ENCODE measurements around the gene CES1. TPM values are rescaled to one million over a fixed set of nuclear protein-coding genes. Genes with fewer than 3 reads are reported as not detected.

The CES1 gene
- total RNA-seq: 1 to 10 TPM; 5.9 to 7.5 TPM
- 1 to 10 TPM in 1 of 2 donors, not detected in 1; 1.0 TPM for polyA plus RNA-seq (ENCODE audit: insufficient read length in 2 of 2)
- long read RNA-seq, donor 1: 0 reads
- long read RNA-seq, donor 2: 0 reads
- long read RNA-seq, donor 3: 0 reads
- long read RNA-seq, donor 4, transcript CES1-203 (14 exons, 2,178 nt): major isoform, 6 of 55 reads
- long read RNA-seq, donor 4, transcript CES1-202 (14 exons, 1,835 nt): minor isoform, 5 of 55 reads
- long read RNA-seq, donor 4, transcript CES1-201 (14 exons, 2,006 nt): minor isoform, 5 of 55 reads
- long read RNA-seq, donor 4, partial matches to known transcripts: 39 of 55 reads
- long read RNA-seq, donor 4, other reads (novel, unspliced or antisense): 0 of 55 reads

- Histone ChIP-seq H3K27me3 (ENCODE audit: control insufficient read depth, insufficient read depth, low read length) (no peaks in the 10 kb centered on the region), H3K4me1 (ENCODE audit: control insufficient read depth, insufficient read depth, low read length) (peaks cover 8% of the 10 kb centered on the region), H3K36me3 (ENCODE audit: control insufficient read depth, insufficient read depth, low read length) (no peaks in the 10 kb centered on the region), H3K4me3 (ENCODE audit: low read depth, low read length) (no peak within 1 kb of the TSS), H3K27ac (ENCODE audit: low read depth, low read length) (no peak within 1 kb of the TSS), H3K9me3 (ENCODE audit: control insufficient read depth, insufficient read depth, low read length) (no peaks in the 10 kb centered on the region)
- DNase-seq (ENCODE audit: low read depth in 4 of 6, low spot score in 6 of 6): peak in 1 of 6 donors; percentile 24
- WGBS (ENCODE audit: insufficient coverage): 43% methylated on average over 29 of the region's 30 CpGs
Measured at GRCh38 chr16:55832773-55833691, at the start of gene CES1. Gene CES1, minus strand, starts transcription at chr16:55833096. Its CDS starts 41 bp downstream, at chr16:55833055.

- Histone ChIP-seq H3K4me3 (ENCODE audit: low read depth, low read length) (no peak overlapping the region), H3K27ac (ENCODE audit: low read depth, low read length) (no peak overlapping the region), H3K36me3 (ENCODE audit: control insufficient read depth, insufficient read depth, low read length) (no peaks in the 10 kb centered on the region), H3K27me3 (ENCODE audit: control insufficient read depth, insufficient read depth, low read length) (no peaks in the 10 kb centered on the region), H3K9me3 (ENCODE audit: control insufficient read depth, insufficient read depth, low read length) (no peaks in the 10 kb centered on the region), H3K4me1 (ENCODE audit: control insufficient read depth, insufficient read depth, low read length) (no peaks in the 10 kb centered on the region)
- no CpG with 5 or more reads among the region's 4 CpGs for WGBS (ENCODE audit: insufficient coverage)
- DNase-seq (ENCODE audit: low read depth in 4 of 6, low spot score in 6 of 6): peak in 1 of 6 donors; percentile 32
Measured at GRCh38 chr16:55876854-55877253, 44.0 kb upstream of the CES1 start.

- no peak for DNase-seq (ENCODE audit: low read depth in 4 of 6, low spot score in 6 of 6)
- no peaks in the 10 kb centered on the region for H3K36me3 ChIP-seq (ENCODE audit: control insufficient read depth, insufficient read depth, low read length)
- H3K9me3 ChIP-seq (ENCODE audit: control insufficient read depth, insufficient read depth, low read length): no peaks in the 10 kb centered on the region
- no peak within 1 kb of the TSS for H3K4me3 ChIP-seq (ENCODE audit: low read depth, low read length)
- no peaks in the 10 kb centered on the region for H3K4me1 ChIP-seq (ENCODE audit: control insufficient read depth, insufficient read depth, low read length)
- 100% methylated on average over 2 of the region's 2 CpGs for WGBS (ENCODE audit: insufficient coverage)
- no peaks in the 10 kb centered on the region for H3K27me3 ChIP-seq (ENCODE audit: control insufficient read depth, insufficient read depth, low read length)
- H3K27ac ChIP-seq (ENCODE audit: low read depth, low read length): no peak within 1 kb of the TSS
Measured at GRCh38 chr16:55875273-55875672, 42.4 kb upstream of the CES1 start, which contains the start of gene CES5A. Gene CES5A, minus strand, starts transcription at chr16:55875373. Its CDS starts 152 bp downstream, at chr16:55875221.

- Histone ChIP-seq H3K4me1 (ENCODE audit: control insufficient read depth, insufficient read depth, low read length) (no peaks in the 10 kb centered on the region), H3K27ac (ENCODE audit: low read depth, low read length) (no peak overlapping the region), H3K9me3 (ENCODE audit: control insufficient read depth, insufficient read depth, low read length) (no peaks in the 10 kb centered on the region), H3K36me3 (ENCODE audit: control insufficient read depth, insufficient read depth, low read length) (no peaks in the 10 kb centered on the region), H3K4me3 (ENCODE audit: low read depth, low read length) (no peak overlapping the region), H3K27me3 (ENCODE audit: control insufficient read depth, insufficient read depth, low read length) (no peaks in the 10 kb centered on the region)
- WGBS (ENCODE audit: insufficient coverage): 84% methylated on average over 4 of the region's 5 CpGs
- no peak for DNase-seq (ENCODE audit: low read depth in 4 of 6, low spot score in 6 of 6)
Measured at GRCh38 chr16:55873122-55873521, 40.2 kb upstream of the CES1 start.

GRCh38 chr16:55872130-55872529 lies 39.2 kb upstream of the CES1 start:
- Histone ChIP-seq H3K9me3 (ENCODE audit: control insufficient read depth, insufficient read depth, low read length) (no peaks in the 10 kb centered on the region), H3K4me1 (ENCODE audit: control insufficient read depth, insufficient read depth, low read length) (no peaks in the 10 kb centered on the region), H3K4me3 (ENCODE audit: low read depth, low read length) (no peak overlapping the region), H3K36me3 (ENCODE audit: control insufficient read depth, insufficient read depth, low read length) (no peaks in the 10 kb centered on the region), H3K27ac (ENCODE audit: low read depth, low read length) (no peak overlapping the region), H3K27me3 (ENCODE audit: control insufficient read depth, insufficient read depth, low read length) (no peaks in the 10 kb centered on the region)
- DNase-seq (ENCODE audit: low read depth in 4 of 6, low spot score in 6 of 6): no peak
- WGBS (ENCODE audit: insufficient coverage): 89% methylated on average over 7 of the region's 7 CpGs

- no peaks in the 10 kb centered on the region for H3K27me3 ChIP-seq (ENCODE audit: control insufficient read depth, insufficient read depth, low read length)
- H3K9me3 ChIP-seq (ENCODE audit: control insufficient read depth, insufficient read depth, low read length): no peaks in the 10 kb centered on the region
- no peak overlapping the region for H3K4me3 ChIP-seq (ENCODE audit: low read depth, low read length)
- no peaks in the 10 kb centered on the region for H3K4me1 ChIP-seq (ENCODE audit: control insufficient read depth, insufficient read depth, low read length)
- no peaks in the 10 kb centered on the region for H3K36me3 ChIP-seq (ENCODE audit: control insufficient read depth, insufficient read depth, low read length)
- no peak for DNase-seq (ENCODE audit: low read depth in 4 of 6, low spot score in 6 of 6)
- 80% methylated on average over 7 of the region's 10 CpGs for WGBS (ENCODE audit: insufficient coverage)
- H3K27ac ChIP-seq (ENCODE audit: low read depth, low read length): no peak overlapping the region
Measured at GRCh38 chr16:55871411-55872038, 38.6 kb upstream of the CES1 start.

GRCh38 chr16:55868980-55869379 lies 36.1 kb upstream of the CES1 start:
- Histone ChIP-seq H3K4me3 (ENCODE audit: low read depth, low read length) (no peak overlapping the region), H3K27me3 (ENCODE audit: control insufficient read depth, insufficient read depth, low read length) (no peaks in the 10 kb centered on the region), H3K4me1 (ENCODE audit: control insufficient read depth, insufficient read depth, low read length) (no peaks in the 10 kb centered on the region), H3K36me3 (ENCODE audit: control insufficient read depth, insufficient read depth, low read length) (no peaks in the 10 kb centered on the region), H3K27ac (ENCODE audit: low read depth, low read length) (no peak overlapping the region), H3K9me3 (ENCODE audit: control insufficient read depth, insufficient read depth, low read length) (no peaks in the 10 kb centered on the region)
- 89% methylated on average over 6 of the region's 7 CpGs for WGBS (ENCODE audit: insufficient coverage)
- no peak for DNase-seq (ENCODE audit: low read depth in 4 of 6, low spot score in 6 of 6)

- no peak overlapping the region for H3K27ac ChIP-seq (ENCODE audit: low read depth, low read length)
- no peaks in the 10 kb centered on the region for H3K27me3 ChIP-seq (ENCODE audit: control insufficient read depth, insufficient read depth, low read length)
- no peaks in the 10 kb centered on the region for H3K4me1 ChIP-seq (ENCODE audit: control insufficient read depth, insufficient read depth, low read length)
- no peak for DNase-seq (ENCODE audit: low read depth in 4 of 6, low spot score in 6 of 6)
- H3K36me3 ChIP-seq (ENCODE audit: control insufficient read depth, insufficient read depth, low read length): no peaks in the 10 kb centered on the region
- WGBS (ENCODE audit: insufficient coverage): 89% methylated on average over 1 of the region's 2 CpGs
- no peaks in the 10 kb centered on the region for H3K9me3 ChIP-seq (ENCODE audit: control insufficient read depth, insufficient read depth, low read length)
- no peak overlapping the region for H3K4me3 ChIP-seq (ENCODE audit: low read depth, low read length)
Measured at GRCh38 chr16:55868137-55868536, 35.2 kb upstream of the CES1 start.

GRCh38 chr16:55861288-55861687 lies 28.4 kb upstream of the CES1 start:
- WGBS (ENCODE audit: insufficient coverage): 77% methylated on average over 4 of the region's 4 CpGs
- no peaks in the 10 kb centered on the region for H3K9me3 ChIP-seq (ENCODE audit: control insufficient read depth, insufficient read depth, low read length)
- H3K36me3 ChIP-seq (ENCODE audit: control insufficient read depth, insufficient read depth, low read length): no peaks in the 10 kb centered on the region
- H3K27ac ChIP-seq (ENCODE audit: low read depth, low read length): no peak overlapping the region
- H3K4me3 ChIP-seq (ENCODE audit: low read depth, low read length): no peak overlapping the region
- no peaks in the 10 kb centered on the region for H3K4me1 ChIP-seq (ENCODE audit: control insufficient read depth, insufficient read depth, low read length)
- DNase-seq (ENCODE audit: low read depth in 4 of 6, low spot score in 6 of 6): no peak
- H3K27me3 ChIP-seq (ENCODE audit: control insufficient read depth, insufficient read depth, low read length): no peaks in the 10 kb centered on the region
